ENCODE measurements around the gene C16orf92.

GRCh38 chr16:29987371-29988085, 35.5 kb upstream of the C16orf92 start:
- TF ChIP-seq, protein P1, sequence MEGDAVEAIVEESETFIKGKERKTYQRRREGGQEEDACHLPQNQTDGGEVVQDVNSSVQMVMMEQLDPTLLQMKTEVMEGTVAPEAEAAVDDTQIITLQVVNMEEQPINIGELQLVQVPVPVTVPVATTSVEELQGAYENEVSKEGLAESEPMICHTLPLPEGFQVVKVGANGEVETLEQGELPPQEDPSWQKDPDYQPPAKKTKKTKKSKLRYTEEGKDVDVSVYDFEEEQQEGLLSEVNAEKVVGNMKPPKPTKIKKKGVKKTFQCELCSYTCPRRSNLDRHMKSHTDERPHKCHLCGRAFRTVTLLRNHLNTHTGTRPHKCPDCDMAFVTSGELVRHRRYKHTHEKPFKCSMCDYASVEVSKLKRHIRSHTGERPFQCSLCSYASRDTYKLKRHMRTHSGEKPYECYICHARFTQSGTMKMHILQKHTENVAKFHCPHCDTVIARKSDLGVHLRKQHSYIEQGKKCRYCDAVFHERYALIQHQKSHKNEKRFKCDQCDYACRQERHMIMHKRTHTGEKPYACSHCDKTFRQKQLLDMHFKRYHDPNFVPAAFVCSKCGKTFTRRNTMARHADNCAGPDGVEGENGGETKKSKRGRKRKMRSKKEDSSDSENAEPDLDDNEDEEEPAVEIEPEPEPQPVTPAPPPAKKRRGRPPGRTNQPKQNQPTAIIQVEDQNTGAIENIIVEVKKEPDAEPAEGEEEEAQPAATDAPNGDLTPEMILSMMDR (IDR thresholded peaks at IDR 0.05; ENCODE audit: insufficient read depth, low read length, poor library complexity, severe bottlenecking): no peak
- no peak for TF ChIP-seq EZH2phosphoT487 (conservative IDR thresholded peaks at IDR 0.05; ENCODE audit: low read length)
